Tibial artery (tissue), 4 donors: ENCODE data around the gene ACTL10.

Experiments
- DNase-seq, 2 donors: peaks; one replicate each; pipeline ENCODE4 v3.0.0-alpha.2; 2019
- H3K27ac ChIP-seq, 2 donors: fragments of 200-600 bp; sonication (generic) in 1 of 2; 1 replicate in 1 of 2; 2 replicates in 1 of 2; pipeline ENCODE4 v1.5.1; 2018 to 2019; ENCODE audit warnings: mild to moderate bottlenecking in 1 of 2
- H3K27me3 ChIP-seq, 2 donors: fragments of 200-600 bp; sonication (generic) in 1 of 2; one replicate each; pipeline versions ENCODE4 v1.5.1 to v1.6.0; 2016 to 2019
- H3K36me3 ChIP-seq, 3 donors: fragments of 200-600 bp; sonication (generic) in 2 of 3; one replicate each; pipeline ENCODE4 v1.5.1; 2016 to 2019; ENCODE audit warnings: mild to moderate bottlenecking in 2 of 3
- H3K4me1 ChIP-seq, 4 donors: fragments of 200-600 bp; sonication (generic) in 2 of 4; 1 replicate in 3 of 4; 2 replicates in 1 of 4; pipeline ENCODE4 v1.5.1; 2016 to 2019
- H3K4me3 ChIP-seq, 2 donors: fragments of 200-600 bp; sonication (generic) in 1 of 2; 1 replicate in 1 of 2; 2 replicates in 1 of 2; pipeline ENCODE4 v1.5.1; 2018 to 2019; ENCODE audit warnings: mild to moderate bottlenecking in 2 of 2
- H3K9me3 ChIP-seq, 3 donors: fragments of 200-600 bp; sonication (generic) in 1 of 3; one replicate each; pipeline ENCODE4 v1.5.1; 2016 to 2019
- CTCF ChIP-seq, 2 experiments: fragments of 200-600 bp in 1 of 2; fragments of 450-650 bp in 1 of 2; IDR thresholded peaks; one replicate each; pipeline ENCODE4 v1.5.1; 2017 to 2019; ENCODE audit warnings: antibody characterized with exemption in 2 of 2, mild to moderate bottlenecking in 1 of 2, moderate library complexity in 1 of 2
- intact Hi-C: fragments of 100-400 bp; cut with DNase I; formaldehyde crosslinking; loops from one replicate; pipeline ENCODE4 v1.15.0; 2023; ENCODE audit warnings: low total_unique reads

The ACTL10 gene

GRCh38 chr20:33674294-33675135 is 7.8 kb downstream of the ACTL10 start, which contains the start of gene NECAB3:
Gene NECAB3 (minus strand): TSS chr20:33674428. CDS start chr20:33674352, 76 bp downstream.
- Histone ChIP-seq H3K4me3 (peak within 1 kb of the TSS; percentile 67 to 72), H3K36me3 (peaks cover 0 to 12% (median 0%) of the 10 kb centered on the region in 3 donors), H3K27ac (peak within 1 kb of the TSS; percentile 98), H3K9me3 (no peaks in the 10 kb centered on the region), H3K4me1 (peaks cover 0 to 69% (median 59%) of the 10 kb centered on the region in 4 donors), H3K27me3 (no peaks in the 10 kb centered on the region)
- intact Hi-C loops, result no loop called here
- peak; percentile 84 to 95 for DNase-seq
- TF ChIP-seq CTCF (IDR thresholded peaks at IDR 0.05), result no peak

- Histone ChIP-seq H3K4me1 (peaks cover 0 to 68% (median 57%) of the 10 kb centered on the region in 4 donors), H3K27ac (peak overlapping the region; percentile 98), H3K27me3 (no peaks in the 10 kb centered on the region), H3K4me3 (peak overlapping the region; percentile 67 to 72), H3K9me3 (no peaks in the 10 kb centered on the region), H3K36me3 (peaks cover 0 to 8% (median 0%) of the 10 kb centered on the region in 3 donors)
- DNase-seq, result peak; percentile 78 to 93
- TF ChIP-seq CTCF (IDR thresholded peaks at IDR 0.05), result no peak
- intact Hi-C loops, result no loop called here
Observed at GRCh38 chr20:33675136-33675959, 8.6 kb downstream of the ACTL10 start.

GRCh38 chr20:33676121-33676520 is 9.4 kb downstream of the ACTL10 start:
- Histone ChIP-seq H3K4me3 (no peak overlapping the region), H3K27me3 (no peaks in the 10 kb centered on the region), H3K4me1 (peaks cover 0 to 68% (median 57%) of the 10 kb centered on the region in 4 donors), H3K27ac (peak overlapping the region; percentile 98), H3K36me3 (peaks cover 0 to 6% (median 0%) of the 10 kb centered on the region in 3 donors), H3K9me3 (no peaks in the 10 kb centered on the region)
- TF ChIP-seq CTCF (IDR thresholded peaks at IDR 0.05), result no peak
- intact Hi-C loops, result no loop called here
- no peak for DNase-seq

DNA sequence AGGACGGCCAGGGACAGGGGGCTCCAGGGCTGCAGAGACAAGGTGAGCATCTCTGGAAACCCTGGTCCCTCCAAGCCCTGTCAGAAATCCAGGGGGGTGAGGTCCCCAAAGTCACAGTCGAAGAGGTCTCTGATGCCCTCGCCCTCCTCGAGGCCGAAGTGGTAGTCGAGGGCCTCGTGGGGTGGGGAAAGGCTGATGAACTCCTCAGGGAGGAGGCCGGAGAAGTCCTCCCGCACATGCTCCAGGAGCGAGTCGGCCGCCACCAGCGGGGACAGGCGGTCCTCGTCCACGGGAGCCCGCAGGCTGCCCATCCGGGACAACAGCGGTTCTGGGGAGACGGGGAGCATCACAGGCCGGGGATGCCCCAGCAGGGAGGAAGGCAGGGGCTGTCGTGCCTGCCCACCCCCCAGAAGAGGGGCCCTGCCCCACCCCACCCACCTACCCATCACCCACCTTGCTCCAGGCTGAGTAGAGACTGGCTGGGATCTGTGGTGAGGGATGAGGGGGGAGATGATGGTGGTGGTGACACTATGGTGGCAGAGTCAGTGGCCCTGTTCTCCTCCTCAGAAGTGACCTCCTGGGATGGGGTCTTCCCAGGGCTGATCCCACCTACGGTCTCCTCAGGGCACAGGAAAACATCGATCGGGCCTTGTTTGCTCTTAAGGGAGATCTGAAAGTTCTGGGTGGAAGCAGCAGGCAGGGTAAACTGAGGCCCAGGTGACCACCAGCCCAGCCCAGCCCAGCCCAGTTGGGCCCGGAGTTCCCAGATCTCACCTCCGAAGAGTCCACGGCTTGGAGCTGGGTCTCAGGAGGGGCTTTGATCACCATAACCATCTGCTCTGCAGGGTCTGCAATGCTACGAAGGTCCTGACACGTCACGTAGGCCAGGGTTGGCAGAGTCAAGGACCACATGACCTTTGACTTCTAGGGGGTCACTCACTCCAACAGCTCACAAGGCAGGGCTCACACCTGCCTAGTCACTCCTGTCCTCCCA is 10.2 kb downstream of the ACTL10 start:
- intact Hi-C loops, result no loop called here
- H3K4me3 ChIP-seq, result no peak overlapping the region
- no peak for TF ChIP-seq CTCF (IDR thresholded peaks at IDR 0.05)
- H3K27me3 ChIP-seq, result no peaks in the 10 kb centered on the region
- no peaks in the 10 kb centered on the region for H3K9me3 ChIP-seq
- H3K27ac ChIP-seq, result peak overlapping the region; percentile 98
- DNase-seq, result no peak
- no peaks in the 10 kb centered on the region for H3K36me3 ChIP-seq
- peaks cover 0 to 68% (median 62%) of the 10 kb centered on the region in 4 donors for H3K4me1 ChIP-seq
